Measurements from ENCODE around the gene MED14.
"Not testable (repeated sequence)": the region's sequence is repeated elsewhere in the genome, so short reads cannot be mapped to it uniquely, and the experiment has no call there.

The MED14 gene

GRCh38 chrX:40735325-40736169, at the start of gene MED14:
MED14 (minus strand) TSS chrX:40735542; CDS start chrX:40735412, 130 bp downstream.
- peak; percentile 92 to 95 for DNase-seq

GRCh38 chrX:40784516-40785151, 49.3 kb upstream of the MED14 start:
- DNase-seq, result no peak

GRCh38 chrX:40782644-40783259, 47.4 kb upstream of the MED14 start:
- not testable (repeated sequence) for DNase-seq

- no peak for DNase-seq
Observed at GRCh38 chrX:40780951-40781350, 45.6 kb upstream of the MED14 start.

GRCh38 chrX:40780082-40780481, 44.7 kb upstream of the MED14 start:
- no peak for DNase-seq

- DNase-seq, result no peak
Observed at GRCh38 chrX:40778861-40779575, 43.7 kb upstream of the MED14 start.

- DNase-seq, result no peak
Observed at GRCh38 chrX:40773809-40774208, 38.5 kb upstream of the MED14 start.

- DNase-seq, result no peak
Observed at GRCh38 chrX:40773188-40773587, 37.8 kb upstream of the MED14 start.

- DNase-seq, result no peak
Observed at GRCh38 chrX:40772290-40772689, 36.9 kb upstream of the MED14 start.

- no peak for DNase-seq
Observed at GRCh38 chrX:40761762-40762161, 26.4 kb upstream of the MED14 start.

- no peak for DNase-seq
Observed at GRCh38 chrX:40759374-40759773, 24.0 kb upstream of the MED14 start.

- DNase-seq, result no peak
Observed at GRCh38 chrX:40757058-40757457, 21.7 kb upstream of the MED14 start.

- no peak for DNase-seq
Observed at GRCh38 chrX:40755291-40756249, 20.2 kb upstream of the MED14 start.

GRCh38 chrX:40749681-40750494, 14.5 kb upstream of the MED14 start:
- no peak for DNase-seq

GRCh38 chrX:40748977-40749376, 13.6 kb upstream of the MED14 start:
- DNase-seq, result no peak

- no peak for DNase-seq
Observed at GRCh38 chrX:40746521-40746920, 11.2 kb upstream of the MED14 start.

GRCh38 chrX:40736170-40736505, 796 bp upstream of the MED14 start:
- no peak for DNase-seq

GRCh38 chrX:40734971-40735324, 394 bp downstream of the MED14 start:
- peak in 1 of 2 donors; percentile 32 for DNase-seq

GRCh38 chrX:40733706-40734105, 1.6 kb downstream of the MED14 start:
- no peak for DNase-seq

- not testable (repeated sequence) for DNase-seq
Observed at GRCh38 chrX:40732499-40732898, 2.8 kb downstream of the MED14 start.
